ENCODE measurements around the gene IRAG1. TPM values are rescaled to one million over a fixed set of nuclear protein-coding genes. Genes with fewer than 3 reads are reported as not detected.

The IRAG1 gene
- total RNA-seq, 1 donor from 2014 or later = 5.2 TPM

GRCh38 chr11:10716543-10717259, 23.1 kb upstream of the IRAG1 start:
- Mint-ChIP-seq H3K4me3 (no peak overlapping the region), H3K27me3 (ENCODE audit: insufficient read depth, low read depth) (peaks cover 2% of the 10 kb centered on the region), H3K4me1 (no peaks in the 10 kb centered on the region), H3K9me3 (no peaks in the 10 kb centered on the region), H3K27ac (no peak overlapping the region), H3K36me3 (no peaks in the 10 kb centered on the region)
- Histone ChIP-seq H3K27ac (no peak overlapping the region), H3K79me2 (ENCODE audit: low read depth) (no peaks in the 10 kb centered on the region), H3K4me3 (no peak overlapping the region), H4K20me1 (ENCODE audit: low read depth) (no peaks in the 10 kb centered on the region), H3K36me3 (no peaks in the 10 kb centered on the region), H3K9me3 (ENCODE audit: low read depth) (no peaks in the 10 kb centered on the region), H3K4me1 (no peaks in the 10 kb centered on the region), H3K27me3 (no peaks in the 10 kb centered on the region), H3K9ac (no peak overlapping the region), H3K4me2 (no peak overlapping the region), H2AFZ (replicated peaks) (no peak overlapping the region), H3F3A (ENCODE audit: low read depth) (no peaks in the 10 kb centered on the region)
- DNase-seq (ENCODE audit: low spot score) = no peak
- TF ChIP-seq EZH2 (IDR thresholded peaks at IDR 0.05) = no peak
- TF ChIP-seq CTCF (IDR thresholded peaks at IDR 0.05) = no peak

GRCh38 chr11:10716122-10716521, 22.6 kb upstream of the IRAG1 start:
- Mint-ChIP-seq H3K9me3 (no peaks in the 10 kb centered on the region), H3K27ac (no peak overlapping the region), H3K4me3 (no peak overlapping the region), H3K4me1 (no peaks in the 10 kb centered on the region), H3K27me3 (ENCODE audit: insufficient read depth, low read depth) (peaks cover 2% of the 10 kb centered on the region), H3K36me3 (no peaks in the 10 kb centered on the region)
- H3K9ac ChIP-seq = no peak overlapping the region
- H4K20me1 ChIP-seq (ENCODE audit: low read depth) = no peaks in the 10 kb centered on the region
- no peaks in the 10 kb centered on the region for H3K4me1 ChIP-seq
- DNase-seq (ENCODE audit: low spot score) = no peak
- no peak overlapping the region for H2AFZ ChIP-seq (replicated peaks)
- H3K79me2 ChIP-seq (ENCODE audit: low read depth) = no peaks in the 10 kb centered on the region
- H3K4me2 ChIP-seq = no peak overlapping the region
- H3K36me3 ChIP-seq = no peaks in the 10 kb centered on the region
- H3K9me3 ChIP-seq (ENCODE audit: low read depth) = no peaks in the 10 kb centered on the region
- H3F3A ChIP-seq (ENCODE audit: low read depth) = no peaks in the 10 kb centered on the region
- H3K27me3 ChIP-seq = no peaks in the 10 kb centered on the region
- TF ChIP-seq CTCF (IDR thresholded peaks at IDR 0.05) (no peak), EZH2phosphoT487 (IDR thresholded peaks at IDR 0.05) (no peak), EZH2 (IDR thresholded peaks at IDR 0.05) (no peak)
- H3K4me3 ChIP-seq = no peak overlapping the region
- no peak overlapping the region for H3K27ac ChIP-seq

- TF ChIP-seq EZH2 (IDR thresholded peaks at IDR 0.05) (no peak), CTCF (IDR thresholded peaks at IDR 0.05) (no peak), EZH2phosphoT487 (IDR thresholded peaks at IDR 0.05) (no peak)
- H4K20me1 ChIP-seq (ENCODE audit: low read depth) = no peaks in the 10 kb centered on the region
- no peaks in the 10 kb centered on the region for H3K4me1 Mint-ChIP-seq
These were observed 22.0 kb upstream of the IRAG1 start for GRCh38 chr11:10715571-10715970.

More at GRCh38 chr11:10715571-10715970, 22.0 kb upstream of the IRAG1 start:
- no peak for DNase-seq (ENCODE audit: low spot score)
- Histone ChIP-seq H3K79me2 (ENCODE audit: low read depth) (no peaks in the 10 kb centered on the region), H3K9ac (no peak overlapping the region), H3K4me2 (no peak overlapping the region), H3K4me1 (no peaks in the 10 kb centered on the region), H3K36me3 (no peaks in the 10 kb centered on the region), H3K27me3 (no peaks in the 10 kb centered on the region), H2AFZ (replicated peaks) (no peak overlapping the region), H3F3A (ENCODE audit: low read depth) (no peaks in the 10 kb centered on the region), H3K27ac (no peak overlapping the region), H3K9me3 (ENCODE audit: low read depth) (no peaks in the 10 kb centered on the region), H3K4me3 (no peak overlapping the region)
- Mint-ChIP-seq H3K27me3 (ENCODE audit: insufficient read depth, low read depth) (peaks cover 2% of the 10 kb centered on the region), H3K9me3 (no peaks in the 10 kb centered on the region), H3K36me3 (no peaks in the 10 kb centered on the region), H3K4me3 (no peak overlapping the region), H3K27ac (no peak overlapping the region)
